Femur (tissue), 1 donor: ENCODE data around the gene ZNHIT1.
"Not testable (repeated sequence)": the region's sequence is repeated elsewhere in the genome, so short reads cannot be mapped to it uniquely, and the experiment has no call there.

Experiments used
- DNase-seq: peaks from one replicate; pipeline ENCODE4 v3.0.0-alpha.2; 2017

Gene ZNHIT1

GRCh38 chr7:101189109-101189508, 28.9 kb upstream of the ZNHIT1 start:
- no peak for DNase-seq

- no peak for DNase-seq
Measured at GRCh38 chr7:101195884-101196283, 22.1 kb upstream of the ZNHIT1 start.

GRCh38 chr7:101197991-101198390, 20.0 kb upstream of the ZNHIT1 start:
- no peak for DNase-seq

- no peak for DNase-seq
Measured at GRCh38 chr7:101198476-101198875, 19.5 kb upstream of the ZNHIT1 start.

DNA sequence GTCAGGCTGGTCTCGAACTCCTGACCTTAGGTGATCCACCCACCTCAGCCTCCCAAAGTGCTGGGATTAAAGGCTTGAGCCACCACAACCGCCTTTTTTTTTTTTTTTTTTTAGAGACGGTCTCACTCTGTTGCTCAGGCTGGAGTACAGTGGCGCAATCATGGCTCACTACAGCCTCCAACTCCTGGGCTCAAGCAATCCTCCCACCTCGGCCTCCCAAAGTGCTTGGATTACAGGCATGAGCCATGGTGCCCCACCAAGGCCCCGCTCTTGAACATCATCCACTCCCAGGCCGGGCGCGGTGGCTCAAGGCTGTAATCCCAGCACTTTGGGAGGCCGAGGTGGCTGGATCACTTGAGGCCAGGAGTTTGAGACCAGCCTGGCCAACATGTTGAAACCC, 18.4 kb upstream of the ZNHIT1 start:
- not testable (repeated sequence) for DNase-seq

DNA sequence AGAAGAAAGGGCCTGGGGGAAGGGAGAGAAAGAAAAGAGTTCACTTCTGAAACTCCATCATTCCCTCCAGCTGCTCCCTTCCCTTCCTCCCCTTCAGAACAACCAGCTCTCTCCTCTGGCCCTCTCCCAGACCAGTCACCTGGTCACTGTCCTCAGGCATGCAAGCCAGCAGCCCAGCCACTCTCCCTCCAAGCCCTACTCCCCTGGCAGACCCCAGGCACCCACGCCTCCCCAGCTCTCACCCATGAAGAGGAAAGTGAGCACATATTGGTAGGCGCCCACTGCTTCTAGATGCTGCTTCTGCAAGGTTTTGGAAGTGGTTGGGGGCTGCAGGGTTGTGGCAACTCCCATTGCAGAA, 17.5 kb upstream of the ZNHIT1 start:
- DNase-seq: no peak

GRCh38 chr7:101200862-101201599, 16.9 kb upstream of the ZNHIT1 start, which contains the start of gene MOGAT3:
TSS of gene MOGAT3 (minus strand) at chr7:101201036. CDS start at chr7:101200854, 182 bp downstream.
- no peak for DNase-seq

- no peak for DNase-seq
Measured at GRCh38 chr7:101201695-101202602, 16.0 kb upstream of the ZNHIT1 start.

GRCh38 chr7:101202603-101202918, 15.4 kb upstream of the ZNHIT1 start:
- DNase-seq: no peak

- DNase-seq: not testable (repeated sequence)
Measured at GRCh38 chr7:101203740-101204738, 13.9 kb upstream of the ZNHIT1 start.

GRCh38 chr7:101205901-101206664, 11.9 kb upstream of the ZNHIT1 start:
- no peak for DNase-seq

DNA sequence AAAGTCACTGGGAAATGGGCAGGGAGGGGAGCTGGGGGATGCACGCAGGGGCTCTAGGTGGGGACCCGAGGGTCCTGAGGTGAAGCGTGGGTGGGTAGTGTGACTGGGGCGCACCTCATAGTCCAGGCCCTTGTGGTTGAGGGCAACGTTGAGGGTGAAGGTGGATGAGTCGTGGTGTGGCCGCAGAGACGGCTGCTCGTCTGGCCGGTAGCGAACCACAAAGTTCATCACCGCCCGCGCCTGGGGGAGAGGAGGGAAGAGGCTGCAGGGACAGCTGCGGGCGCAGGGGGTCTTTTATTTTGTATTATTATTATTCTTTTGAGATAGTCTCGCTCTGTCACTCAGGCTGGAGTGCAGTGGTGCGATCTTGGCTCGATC, 11.3 kb upstream of the ZNHIT1 start:
- DNase-seq: no peak

DNA sequence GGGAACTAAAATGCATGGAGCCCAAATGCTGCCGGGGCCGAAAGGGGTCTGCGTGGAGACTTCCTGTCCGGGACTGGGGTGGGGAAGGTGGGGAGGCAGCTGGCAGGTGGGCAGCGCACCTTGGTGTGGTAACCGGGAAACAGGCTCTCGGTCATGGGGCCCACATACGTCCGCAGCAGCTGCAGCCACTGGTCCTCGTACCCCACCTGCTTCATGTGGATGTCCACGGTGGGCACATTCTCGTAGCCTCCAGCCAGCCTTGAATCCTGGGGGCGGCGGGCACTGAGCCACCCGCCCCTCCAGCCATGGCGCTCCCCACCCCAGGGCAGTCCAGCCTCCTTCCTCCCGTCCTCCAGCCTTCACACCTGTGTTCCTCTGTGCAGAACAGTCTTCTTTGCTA, 10.5 kb upstream of the ZNHIT1 start:
- DNase-seq: no peak

DNA sequence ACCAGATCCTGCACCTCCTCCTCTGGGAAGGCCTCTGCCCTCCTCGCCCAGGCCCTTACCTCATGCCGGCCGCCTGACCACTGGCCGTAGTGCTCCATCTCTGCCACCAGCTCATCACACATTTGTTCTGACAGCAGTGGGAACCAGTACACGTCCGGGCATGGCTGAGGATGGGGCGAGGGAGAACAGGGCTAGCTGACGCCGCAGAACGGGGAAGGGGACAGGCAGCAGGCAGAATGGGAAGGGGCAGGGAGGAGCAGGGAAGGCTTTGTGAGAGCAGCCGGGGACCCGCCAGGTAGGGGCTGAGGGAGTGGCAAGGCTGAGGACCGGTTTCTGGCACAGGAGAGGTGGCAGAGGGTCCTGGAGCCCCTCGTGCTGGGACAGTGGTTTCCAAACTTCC, 9.2 kb upstream of the ZNHIT1 start:
- DNase-seq: no peak

- DNase-seq: no peak
Measured at GRCh38 chr7:101210143-101210542, 7.8 kb upstream of the ZNHIT1 start.

DNA sequence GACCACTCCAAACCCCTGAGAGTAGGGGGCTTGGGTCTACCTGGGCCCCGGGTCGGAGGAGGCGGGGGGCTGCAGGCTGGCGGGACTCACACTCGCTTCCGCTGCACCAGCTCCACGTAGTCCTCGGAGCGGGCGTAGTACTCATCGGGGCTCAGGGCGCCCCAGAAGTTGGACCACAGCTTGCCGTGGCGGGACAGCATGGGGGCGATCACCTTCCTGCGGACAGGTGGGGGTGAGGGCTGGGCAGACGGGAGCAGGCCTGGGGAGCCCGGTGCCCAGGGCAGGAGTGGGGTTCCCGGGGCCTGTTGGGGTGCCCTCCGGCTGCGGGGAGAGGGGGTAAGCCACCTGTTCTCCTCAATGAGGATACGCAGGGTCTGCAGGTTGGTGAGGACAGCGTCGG, 6.5 kb upstream of the ZNHIT1 start:
- no peak for DNase-seq

- no peak for DNase-seq
Measured at GRCh38 chr7:101212014-101212413, 6.0 kb upstream of the ZNHIT1 start.

DNA sequence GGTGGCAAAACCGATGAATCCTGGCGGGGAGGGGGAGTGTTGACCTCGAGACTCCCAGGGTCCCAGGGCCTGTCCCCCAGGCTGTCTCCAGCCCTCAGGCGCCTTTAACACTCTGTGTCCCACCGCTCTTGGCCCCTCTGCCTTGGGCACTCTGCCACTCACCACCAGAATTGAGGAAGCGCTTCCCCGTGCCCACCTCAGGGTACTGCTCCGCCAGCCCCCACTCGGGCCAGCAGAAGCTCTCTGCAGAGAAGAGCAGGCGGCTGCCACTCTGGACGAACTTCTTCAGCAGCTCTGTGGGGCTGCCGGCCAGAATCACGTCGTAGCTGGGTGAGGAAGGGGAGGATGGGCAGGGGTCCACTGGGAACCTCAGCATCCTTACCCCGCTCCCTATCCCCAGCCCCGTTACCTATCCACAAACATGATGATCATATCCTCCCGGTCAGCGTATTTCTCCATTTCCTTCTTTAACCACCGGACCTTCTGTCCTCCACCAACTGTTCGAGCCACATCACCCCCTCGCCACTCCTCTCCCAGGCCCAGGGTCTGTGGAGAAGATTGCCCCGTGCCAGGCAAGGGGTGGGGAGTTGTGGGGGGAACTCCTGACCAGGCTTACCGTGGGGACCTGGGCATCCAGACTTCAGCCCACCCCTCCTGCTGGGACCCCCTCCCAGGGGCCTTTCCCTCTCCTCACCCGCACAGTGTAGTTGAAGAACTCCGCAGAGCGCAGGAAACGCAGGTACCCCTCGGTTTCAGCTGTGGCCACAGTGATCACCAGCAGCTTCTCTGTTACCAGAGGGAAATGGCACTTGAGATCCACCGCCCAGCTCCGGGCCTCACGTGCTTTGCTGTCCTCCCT, 1.7 kb upstream of the ZNHIT1 start:
- DNase-seq: peak; percentile 21

DNA sequence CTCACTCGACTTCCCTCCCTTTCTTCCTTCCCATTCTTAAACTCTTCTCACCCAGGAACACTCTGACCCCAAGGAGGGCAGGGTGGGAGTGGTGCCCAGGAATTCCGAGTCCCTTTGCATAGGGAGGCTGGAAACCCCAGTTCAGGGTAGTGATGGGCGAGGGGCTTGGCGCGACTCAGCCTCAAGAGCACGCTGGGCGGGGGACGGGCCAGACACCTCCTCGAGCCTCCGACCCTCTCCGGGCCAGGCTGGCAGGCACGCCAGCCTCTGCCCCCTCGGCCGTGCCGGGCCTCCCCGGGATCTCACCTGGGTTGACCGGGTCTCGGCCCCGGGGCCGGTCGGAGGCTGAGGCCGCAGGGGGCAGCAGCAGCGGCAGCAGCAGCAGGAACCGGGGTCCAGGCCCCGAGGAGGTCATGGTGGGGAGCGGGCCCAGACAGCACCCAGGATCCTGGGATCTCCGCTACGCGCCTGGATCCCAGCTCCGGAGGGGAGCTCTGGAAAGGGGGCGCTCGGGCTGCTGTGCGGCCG, 1.0 kb upstream of the ZNHIT1 start:
- DNase-seq: no peak

GRCh38 chr7:101218236-101219125, 516 bp downstream of the ZNHIT1 start:
- DNase-seq: no peak
